ENCODE data around the gene ALDH3B1. TPM values are rescaled to one million over a fixed set of nuclear protein-coding genes. Genes with fewer than 3 reads are reported as not detected.

The ALDH3B1 gene
- total and polyA plus RNA-seq, 10 of the 15 experiments (the other 5 are each of a cell fraction or from before 2014, with no cell fraction given) = 0.03 to 0.37 (median 0.17) TPM; not detected in 3

DNA sequence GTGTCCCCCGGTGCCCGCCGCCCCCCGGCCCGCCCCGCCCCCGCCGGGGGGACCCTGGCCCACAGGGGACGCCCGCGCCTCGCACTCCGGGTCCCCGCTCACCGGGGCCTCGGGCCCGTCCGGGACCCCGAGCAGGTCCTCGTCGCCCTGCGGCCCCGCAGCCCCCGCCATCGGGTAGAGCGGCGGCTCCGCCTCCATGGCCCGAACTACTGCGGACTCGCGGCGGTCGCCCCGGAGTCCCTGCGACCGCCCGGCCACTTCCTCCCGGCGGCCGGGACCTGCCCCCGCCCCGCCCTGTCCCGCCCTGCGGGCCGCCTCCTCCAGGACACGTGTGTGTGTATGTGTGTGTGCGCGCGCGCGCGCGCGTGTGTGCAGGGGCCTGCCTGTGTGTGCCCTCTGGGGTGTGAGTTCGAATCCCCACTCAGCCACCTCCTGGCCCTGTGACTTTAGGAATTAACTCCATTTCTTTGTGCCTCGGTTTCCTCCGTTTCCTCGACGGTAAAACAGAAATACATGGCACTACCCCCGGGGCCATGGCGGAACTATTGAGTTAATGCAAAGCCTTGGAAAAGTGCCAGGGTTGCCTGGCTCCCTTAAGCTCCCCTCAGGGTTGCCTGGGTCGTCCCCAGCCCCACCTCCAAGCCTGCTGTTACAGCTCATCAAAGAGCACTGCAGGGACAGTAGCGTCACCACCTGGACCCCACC is 6.1 kb upstream of the ALDH3B1 start, which contains the start of gene UNC93B1 (continued):
- no peak for TF ChIP-seq TCF12 (IDR thresholded peaks at IDR 0.05; ENCODE audit: low read depth, low read length)
- no peak for TF ChIP-seq RBBP5 (conservative IDR thresholded peaks at IDR 0.05)
- peak; percentile 25; the same call in 1 of the 2 replicates for TF ChIP-seq ZBTB40 (IDR thresholded peaks at IDR 0.05; ENCODE audit: borderline replicate concordance)
- no peak for TF ChIP-seq IRF3 (IDR thresholded peaks at IDR 0.05)
- TF ChIP-seq CREM (IDR thresholded peaks at IDR 0.05; ENCODE audit: low read depth) = peak; percentile 50; the same call in 1 of the 2 replicates
- TF ChIP-seq CBX5 (IDR thresholded peaks at IDR 0.05; ENCODE audit: low read depth) = no peak
- no peak for TF ChIP-seq E4F1 (IDR thresholded peaks at IDR 0.05; ENCODE audit: borderline replicate concordance, partially characterized antibody)
- TF ChIP-seq RELA (IDR thresholded peaks at IDR 0.05; ENCODE audit: borderline replicate concordance, partially characterized antibody) = no peak
- TF ChIP-seq ZBTB33 (IDR thresholded peaks at IDR 0.05) = no peak
- TF ChIP-seq BHLHE40 (IDR thresholded peaks at IDR 0.05; ENCODE audit: borderline replicate concordance in 1 of 2, low read depth in 2 of 2, low read length in 1 of 2) = peak; percentile 76 to 81
- no peak for TF ChIP-seq NR2C2 (IDR thresholded peaks at IDR 0.05; ENCODE audit: borderline replicate concordance, control insufficient read depth, insufficient read length, low read depth)
- TF ChIP-seq, protein P1, sequence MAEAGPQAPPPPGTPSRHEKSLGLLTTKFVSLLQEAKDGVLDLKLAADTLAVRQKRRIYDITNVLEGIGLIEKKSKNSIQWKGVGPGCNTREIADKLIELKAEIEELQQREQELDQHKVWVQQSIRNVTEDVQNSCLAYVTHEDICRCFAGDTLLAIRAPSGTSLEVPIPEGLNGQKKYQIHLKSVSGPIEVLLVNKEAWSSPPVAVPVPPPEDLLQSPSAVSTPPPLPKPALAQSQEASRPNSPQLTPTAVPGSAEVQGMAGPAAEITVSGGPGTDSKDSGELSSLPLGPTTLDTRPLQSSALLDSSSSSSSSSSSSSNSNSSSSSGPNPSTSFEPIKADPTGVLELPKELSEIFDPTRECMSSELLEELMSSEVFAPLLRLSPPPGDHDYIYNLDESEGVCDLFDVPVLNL (IDR thresholded peaks at IDR 0.05; ENCODE audit: low read depth, low read length) = no peak
- TF ChIP-seq SMC3 (IDR thresholded peaks at IDR 0.05; ENCODE audit: borderline replicate concordance, low read length) = no peak
- TF ChIP-seq ASH2L (IDR thresholded peaks at IDR 0.05; ENCODE audit: borderline replicate concordance, low read depth) = no peak
- no peak for TF ChIP-seq JUND (IDR thresholded peaks at IDR 0.05; ENCODE audit: low read depth, low read length)
- no peak for TF ChIP-seq SMARCA5 (IDR thresholded peaks at IDR 0.05)
- no peak for TF ChIP-seq GABPA (IDR thresholded peaks at IDR 0.05; ENCODE audit: low read depth)
- TF ChIP-seq STAT1 (conservative IDR thresholded peaks at IDR 0.05) = no peak
- TF ChIP-seq LARP7 (IDR thresholded peaks at IDR 0.05) = no peak; the same call in 1 of the 2 replicates
- no peak for TF ChIP-seq BMI1 (IDR thresholded peaks at IDR 0.05; ENCODE audit: borderline replicate concordance)
